K562 (cell line): ENCODE data around the gene PLIN5. TPM values are rescaled to one million over a fixed set of nuclear protein-coding genes. Genes with fewer than 3 reads are reported as not detected.

Source experiments
- ATAC-seq: fragments of 200-7000 bp; cut with Tn5 transposase; 3 replicates; pipeline ENCODE4 v1.9.1; 2020; ENCODE audit warnings: moderate library complexity
- BruUV-seq: library from RNA; stranded (reverse); fragments of 400-500 nt; replicated peaks from 2 replicates; lab custom pipeline; 2021; lab: Mats Ljungman, UMichigan
- CTCF ChIA-PET: fragments of 300-600 bp; formaldehyde crosslinking; extraction: SDS; loops from one replicate; lab custom pipeline; 2021; ENCODE audit warnings: low intra/inter-chr PET ratio; lab: Yijun Ruan, JAX
- POLR2A ChIA-PET: fragments of 300-600, 350-650 bp; sonication (Branson Sonifier 250); formaldehyde crosslinking; extraction: SDS; loops from one replicate; lab custom pipeline; 2021; ENCODE audit warnings: antibody characterized with exemption, inconsistent platforms; lab: Yijun Ruan, JAX
- DNase-seq, 4 experiments: peaks; one replicate each; pipeline versions ENCODE4 v3.0.0 to v3.0.0-alpha.2; 2011 to 2018; ENCODE audit warnings: low spot score in 3 of 4, mixed read lengths in 3 of 4; ENCODE audit errors: extremely low read depth in 1 of 4
- FAIRE-seq: peaks from 2 replicates; lab custom pipeline; 2011; peaks lifted over from hg19 to GRCh38; lab: Jason Lieb, UNC
- H2AFZ ChIP-seq: 2 replicates; pipeline ENCODE4 v1.6.0; 2011; ENCODE audit warnings: low read depth, low read length, control low read depth, inconsistent platforms
- H3K27ac ChIP-seq: fragments of 200-600 bp; 3 replicates; pipeline ENCODE4 v1.8.0; 2011; ENCODE audit warnings: low read depth, mild to moderate bottlenecking, control low read depth, inconsistent platforms, low read length, moderate library complexity, mixed read lengths; ENCODE audit errors: extremely low read depth
- H3K27me3 ChIP-seq, 2 experiments: fragments of 300-600 bp in 1 of 2; 2 replicates in 1 of 2; 3 replicates in 1 of 2; pipeline versions ENCODE4 v1.6.0 to v1.8.0; 2011; ENCODE audit warnings: inconsistent platforms in 2 of 2, low read length in 2 of 2, mild to moderate bottlenecking in 1 of 2, mixed read lengths in 1 of 2, moderate library complexity in 1 of 2; ENCODE audit not compliant: control insufficient read depth in 2 of 2, insufficient read depth in 2 of 2
- H3K36me3 ChIP-seq: fragments of 300-600 bp; 3 replicates; pipeline ENCODE4 v1.8.0; 2011; ENCODE audit warnings: mild to moderate bottlenecking, low read length, inconsistent platforms; ENCODE audit not compliant: control insufficient read depth, insufficient read depth
- H3K4me1 ChIP-seq, 2 experiments: fragments of 200-600 bp in 1 of 2; replicated peaks in 1 of 2; 2 replicates in 1 of 2; 3 replicates in 1 of 2; pipeline versions ENCODE4 v1.5.1 to v1.8.0; 2011; ENCODE audit warnings: inconsistent platforms in 2 of 2, low read length in 2 of 2, mild to moderate bottlenecking in 1 of 2, mixed read lengths in 1 of 2, moderate library complexity in 1 of 2; ENCODE audit not compliant: control insufficient read depth in 2 of 2, insufficient read depth in 2 of 2
- H3K4me2 ChIP-seq: 2 replicates; pipeline ENCODE4 v1.6.1; 2011; ENCODE audit warnings: low read length, control low read depth, inconsistent platforms, mixed read lengths; ENCODE audit not compliant: insufficient read depth
- H3K4me3 ChIP-seq: fragments of 200-600 bp; sonication (generic), shearing (Covaris generic); 2 replicates; pipeline ENCODE4 v1.5.1; 2016; ENCODE audit warnings: control low read depth, inconsistent platforms
- H3K79me2 ChIP-seq: fragments of 200-600 bp; 3 replicates; pipeline ENCODE4 v1.8.0; 2011; ENCODE audit warnings: low read length, inconsistent platforms; ENCODE audit not compliant: control insufficient read depth, insufficient read depth
- H3K9ac ChIP-seq, 2 experiments: 2 replicates each; pipeline versions ENCODE4 v1.6.0 to v1.6.1; 2011; ENCODE audit warnings: low read depth in 2 of 2, low read length in 2 of 2, control low read depth in 1 of 2, inconsistent platforms in 1 of 2, mild to moderate bottlenecking in 1 of 2, mixed read lengths in 1 of 2; ENCODE audit not compliant: insufficient read depth in 1 of 2
- H3K9me1 ChIP-seq: one replicate; pipeline ENCODE4 v1.6.0; 2011; ENCODE audit warnings: inconsistent platforms, mild to moderate bottlenecking, low read length, moderate library complexity; ENCODE audit not compliant: control insufficient read depth, insufficient read depth
- H3K9me3 ChIP-seq: replicated peaks from 2 replicates; pipeline ENCODE4 v1.5.1; 2011; ENCODE audit warnings: low read depth, low read length, inconsistent platforms; ENCODE audit not compliant: control insufficient read depth, insufficient read depth
- H4K20me1 ChIP-seq: replicated peaks from 2 replicates; pipeline ENCODE4 v1.6.1; 2011; ENCODE audit warnings: low read length, inconsistent platforms, mixed read lengths; ENCODE audit not compliant: control insufficient read depth, insufficient read depth
- CBX2 ChIP-seq: fragments of 200-600 bp; sonication (generic); IDR thresholded peaks from one replicate; pipeline ENCODE4 v1.6.1; 2012; ENCODE audit warnings: mild to moderate bottlenecking, low read length, inconsistent platforms; ENCODE audit not compliant: insufficient read depth, poor library complexity, severe bottlenecking
- E2F3 ChIP-seq: fragments of 250-450 bp; sonication (Bioruptor Pico); IDR thresholded peaks from 2 replicates; pipeline ENCODE4 v1.4.0; 2020; ENCODE audit warnings: mild to moderate bottlenecking
- MXI1 ChIP-seq: IDR thresholded peaks from 2 replicates; pipeline ENCODE4 v1.6.1; 2011; ENCODE audit warnings: low read depth, mild to moderate bottlenecking, improper control_type of control experiment, low read length
- SP2 ChIP-seq: IDR thresholded peaks from 2 replicates; pipeline ENCODE4 v1.6.1; 2011; ENCODE audit warnings: mild to moderate bottlenecking, low read depth, low read length, moderate library complexity; ENCODE audit not compliant: poor library complexity, severe bottlenecking; ENCODE audit errors: extremely low read depth
- ZEB2 ChIP-seq: fragments of 450-650 bp; IDR thresholded peaks from 2 replicates; pipeline ENCODE4 v1.6.1; 2016
- ZNF507 ChIP-seq: conservative IDR thresholded peaks from 2 replicates; pipeline ENCODE4 v1.6.1; 2017; ENCODE audit warnings: missing genetic modification characterization, missing compliant biosample characterization
- ZNF592 ChIP-seq: fragments of 450-650 bp; IDR thresholded peaks from 2 replicates; pipeline ENCODE4 v1.6.1; 2017; ENCODE audit warnings: antibody characterized with exemption, mild to moderate bottlenecking
- WGBS: fragments of 100-300 bp; shearing (Covaris generic); methylation state at CpG from one replicate; pipeline ENCODE4 v1.1.6; 2016; ENCODE audit warnings: low coverage, mixed read lengths; ENCODE audit not compliant: insufficient coverage; ENCODE audit errors: missing lambda C conversion rate; 5-methylcytosine and 5-hydroxymethylcytosine counted together
- in situ Hi-C: fragments of 300-500 bp; cut with MboI; formaldehyde crosslinking; loops from 4 replicates; pipeline ENCODE4 v1.15.0; 2018; ENCODE audit warnings: inconsistent platforms, mixed read lengths
- intact Hi-C: fragments of 100-400 bp; cut with micrococcal nuclease; formaldehyde crosslinking; loops from 2 replicates; pipeline ENCODE4 v1.14.2; 2022
- polyA plus RNA-seq, 8 experiments: library from polyadenylated mRNA; depleted of rRNA in 4 of 8; stranded (reverse) in 5 of 8; unstranded in 3 of 8; fragments of >200 nt; fragmentation: Nextera tagmentation in 2 of 8; fragmentation: Illumina TruSeq in 1 of 8; extraction: Ambion mirVana in 2 of 8; extraction: Trizol in 1 of 8; gene quantifications; 2 replicates each; pipeline versions ENCODE4 v1.2.1 to v1.2.3, GENCODE V29; 2011 to 2014; ENCODE audit warnings: inconsistent platforms in 1 of 8, missing spikeins in 1 of 8
- total RNA-seq, 7 experiments: library from RNA; depleted of rRNA in 6 of 7; stranded (reverse); fragments of >200 nt in 6 of 7; fragmentation: Illumina TruSeq in 2 of 7; extraction: Trizol in 2 of 7; gene quantifications; 2 replicates each; pipeline versions ENCODE4 v1.2.1 to v1.2.3, GENCODE V29; 2011 to 2021; ENCODE audit warnings: low replicate concordance in 1 of 7
- TF ChIP-seq, protein P1 (sequence below): IDR thresholded peaks from 2 replicates; pipeline ENCODE4 v1.6.1; 2014; ENCODE audit warnings: antibody characterized with exemption

PLIN5 gene
- total and polyA plus RNA-seq, 9 of the 15 experiments (the other 6 are each of a cell fraction or from before 2014, with no cell fraction given), result 0.04 to 1.3 (median 0.50) TPM

- H3K4me1 ChIP-seq, result peaks cover 14 to 55% of the 10 kb centered on the region in 2 experiments; a peak in 4 of 5 replicates
- H3K79me2 ChIP-seq, result peaks cover 33% of the 10 kb centered on the region; the same call in 2 of the 3 replicates
- intact Hi-C loops (no loop called here), in situ Hi-C loops (no loop called here)
- H4K20me1 ChIP-seq, result no peaks in the 10 kb centered on the region
- H3K9me1 ChIP-seq, result no peaks in the 10 kb centered on the region
- ChIA-PET CTCF (no interaction called here), POLR2A (interaction anchor here (0.7 kb wide), 1 partner anchor 84 kb away, joined by 3 read pairs; no protein-coding TSS in a partner anchor)
- 92% methylated on average over 13 of the region's 13 CpGs for WGBS
- DNase-seq, result no peak
- no TSS peak for BruUV-seq
- no peaks in the 10 kb centered on the region for H3K9me3 ChIP-seq
- no peak overlapping the region for H2AFZ ChIP-seq
- H3K27ac ChIP-seq, result no peak overlapping the region
- no peak for FAIRE-seq
- H3K4me2 ChIP-seq, result peak overlapping the region; percentile 92
- H3K9ac ChIP-seq, result peak overlapping the region in 1 of 2 experiments; percentile 83; a peak in 1 of 4 replicates
- no peak for ATAC-seq
- no peaks in the 10 kb centered on the region; a peak in 1 of 5 replicates for H3K27me3 ChIP-seq
- no peak overlapping the region for H3K4me3 ChIP-seq
- peaks cover 9% of the 10 kb centered on the region; the same call in 1 of the 3 replicates for H3K36me3 ChIP-seq
- TF ChIP-seq, protein P1, sequence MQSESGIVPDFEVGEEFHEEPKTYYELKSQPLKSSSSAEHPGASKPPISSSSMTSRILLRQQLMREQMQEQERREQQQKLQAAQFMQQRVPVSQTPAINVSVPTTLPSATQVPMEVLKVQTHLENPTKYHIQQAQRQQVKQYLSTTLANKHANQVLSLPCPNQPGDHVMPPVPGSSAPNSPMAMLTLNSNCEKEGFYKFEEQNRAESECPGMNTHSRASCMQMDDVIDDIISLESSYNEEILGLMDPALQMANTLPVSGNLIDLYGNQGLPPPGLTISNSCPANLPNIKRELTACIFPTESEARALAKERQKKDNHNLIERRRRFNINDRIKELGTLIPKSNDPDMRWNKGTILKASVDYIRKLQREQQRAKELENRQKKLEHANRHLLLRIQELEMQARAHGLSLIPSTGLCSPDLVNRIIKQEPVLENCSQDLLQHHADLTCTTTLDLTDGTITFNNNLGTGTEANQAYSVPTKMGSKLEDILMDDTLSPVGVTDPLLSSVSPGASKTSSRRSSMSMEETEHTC, result no peak
- TF ChIP-seq ZEB2 (no peak), SP2 (no peak), MXI1 (no peak), CBX2 (no peak), ZNF592 (no peak), E2F3 (CRISPR knock-in tag) (no peak), ZNF507 (tag) (no peak)
These were observed 3.6 kb upstream of the PLIN5 start for GRCh38 chr19:4538601-4538954.
